LNCAP (cell line): ENCODE results near the gene MBNL2.

Experiments
- TF ChIP-seq, protein P1 (sequence below): fragments of 450-650 bp; IDR thresholded peaks from 2 replicates; pipeline ENCODE4 v1.5.1; 2017; ENCODE audit warnings: mild to moderate bottlenecking

The MBNL2 gene, protein sequence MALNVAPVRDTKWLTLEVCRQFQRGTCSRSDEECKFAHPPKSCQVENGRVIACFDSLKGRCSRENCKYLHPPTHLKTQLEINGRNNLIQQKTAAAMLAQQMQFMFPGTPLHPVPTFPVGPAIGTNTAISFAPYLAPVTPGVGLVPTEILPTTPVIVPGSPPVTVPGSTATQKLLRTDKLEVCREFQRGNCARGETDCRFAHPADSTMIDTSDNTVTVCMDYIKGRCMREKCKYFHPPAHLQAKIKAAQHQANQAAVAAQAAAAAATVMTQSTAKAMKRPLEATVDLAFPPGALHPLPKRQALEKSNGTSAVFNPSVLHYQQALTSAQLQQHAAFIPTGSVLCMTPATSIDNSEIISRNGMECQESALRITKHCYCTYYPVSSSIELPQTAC

DNA sequence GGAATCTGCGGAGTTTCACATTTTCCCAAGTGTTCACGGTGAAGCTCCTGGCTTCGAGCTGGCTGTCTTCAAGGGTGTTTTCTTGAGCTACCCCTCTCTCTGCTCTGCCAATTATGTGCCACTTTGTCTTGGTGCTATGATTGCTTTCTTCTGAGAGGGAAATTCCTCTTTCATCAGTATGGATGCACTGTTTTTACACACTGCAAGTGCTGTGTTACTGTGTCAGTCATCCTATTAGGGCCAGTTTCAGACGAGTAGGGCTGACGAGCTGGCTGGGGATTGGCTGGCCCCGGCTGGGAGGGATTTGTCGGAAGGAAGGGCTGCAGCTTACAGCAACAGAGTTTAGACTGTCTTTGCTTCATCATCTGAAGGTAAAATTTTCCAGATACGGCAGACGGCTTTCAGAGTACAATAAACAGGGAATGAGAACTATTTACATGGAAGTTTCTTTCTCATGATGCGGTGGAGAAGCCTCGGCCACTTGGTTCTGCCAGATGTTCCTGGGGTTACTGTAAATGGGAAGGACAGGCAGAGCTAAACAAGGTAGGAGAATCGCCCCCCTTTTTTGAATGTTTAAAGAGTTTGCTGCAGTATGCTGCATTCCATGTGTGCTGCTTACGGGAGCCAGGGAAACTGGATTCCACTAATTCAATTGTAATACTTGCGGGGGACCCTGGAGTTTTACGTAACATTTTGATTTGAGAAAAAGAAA lies at the start of gene MBNL2:
Gene MBNL2 (plus strand): TSS at position 345 of the 712 bp plus-strand sequence. CDS start 53,903 bp downstream, outside the sequence.
- TF ChIP-seq, protein P1, sequence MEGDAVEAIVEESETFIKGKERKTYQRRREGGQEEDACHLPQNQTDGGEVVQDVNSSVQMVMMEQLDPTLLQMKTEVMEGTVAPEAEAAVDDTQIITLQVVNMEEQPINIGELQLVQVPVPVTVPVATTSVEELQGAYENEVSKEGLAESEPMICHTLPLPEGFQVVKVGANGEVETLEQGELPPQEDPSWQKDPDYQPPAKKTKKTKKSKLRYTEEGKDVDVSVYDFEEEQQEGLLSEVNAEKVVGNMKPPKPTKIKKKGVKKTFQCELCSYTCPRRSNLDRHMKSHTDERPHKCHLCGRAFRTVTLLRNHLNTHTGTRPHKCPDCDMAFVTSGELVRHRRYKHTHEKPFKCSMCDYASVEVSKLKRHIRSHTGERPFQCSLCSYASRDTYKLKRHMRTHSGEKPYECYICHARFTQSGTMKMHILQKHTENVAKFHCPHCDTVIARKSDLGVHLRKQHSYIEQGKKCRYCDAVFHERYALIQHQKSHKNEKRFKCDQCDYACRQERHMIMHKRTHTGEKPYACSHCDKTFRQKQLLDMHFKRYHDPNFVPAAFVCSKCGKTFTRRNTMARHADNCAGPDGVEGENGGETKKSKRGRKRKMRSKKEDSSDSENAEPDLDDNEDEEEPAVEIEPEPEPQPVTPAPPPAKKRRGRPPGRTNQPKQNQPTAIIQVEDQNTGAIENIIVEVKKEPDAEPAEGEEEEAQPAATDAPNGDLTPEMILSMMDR = no peak

DNA sequence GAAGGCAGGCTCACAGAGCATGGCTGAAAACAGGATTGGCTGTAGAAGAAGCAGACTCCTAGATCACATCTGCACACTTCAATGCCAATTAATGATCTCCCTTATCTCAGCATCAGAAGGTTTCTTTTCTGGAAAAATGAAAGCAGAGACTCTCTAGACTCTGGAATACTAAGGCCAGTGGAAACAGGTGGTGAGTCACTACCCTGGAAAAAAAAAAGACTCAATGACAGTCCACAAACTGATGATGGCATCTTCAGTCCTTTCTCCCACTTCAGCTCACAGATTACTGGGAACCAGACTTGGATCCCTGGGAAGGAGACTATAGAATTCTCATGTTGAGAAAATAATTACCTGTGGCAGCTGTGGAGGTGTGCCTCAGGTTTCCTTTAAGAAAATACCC lies 47.5 kb upstream of the MBNL2 start:
- TF ChIP-seq, protein P1 = no peak

DNA sequence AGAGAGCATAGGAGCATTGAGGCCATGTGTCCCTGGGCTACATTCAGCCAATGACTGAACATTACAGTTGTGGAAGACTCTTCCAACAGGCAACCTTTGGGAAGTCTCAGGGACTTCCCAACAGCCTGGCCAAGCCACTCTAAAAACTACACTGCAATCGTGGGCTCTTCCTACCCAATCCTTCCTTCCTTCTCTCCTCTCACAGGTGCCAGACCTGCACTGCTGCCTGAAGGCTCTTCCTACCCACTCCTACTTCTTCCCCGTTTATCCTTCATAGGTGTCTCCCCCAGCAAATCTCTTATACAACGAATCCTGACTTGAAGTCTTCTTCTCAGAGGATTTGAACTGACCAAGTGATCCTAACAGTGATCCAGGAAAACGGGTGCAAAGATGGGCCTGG lies 47.1 kb upstream of the MBNL2 start:
- TF ChIP-seq, protein P1 = no peak

DNA sequence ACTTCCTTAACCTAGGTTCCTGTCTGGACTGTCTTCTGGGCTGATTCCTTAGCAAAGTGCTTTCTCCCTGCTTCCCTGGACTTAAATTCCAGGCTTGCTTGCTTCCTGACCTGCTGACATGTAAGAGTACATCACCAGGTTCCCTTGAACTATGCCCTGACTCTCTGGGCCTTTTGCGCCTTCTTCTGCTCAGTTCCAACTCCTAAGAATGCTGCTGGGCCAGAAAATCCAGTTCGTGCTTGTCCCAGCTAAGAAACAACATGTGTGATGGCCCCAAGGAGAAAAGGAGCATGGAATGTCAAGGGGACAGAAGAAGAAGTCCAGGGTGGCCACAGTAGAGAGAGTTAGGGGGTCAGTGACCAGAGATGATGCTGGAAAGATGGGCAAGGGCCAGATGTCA lies 42.6 kb upstream of the MBNL2 start:
- TF ChIP-seq, protein P1 = no peak

DNA sequence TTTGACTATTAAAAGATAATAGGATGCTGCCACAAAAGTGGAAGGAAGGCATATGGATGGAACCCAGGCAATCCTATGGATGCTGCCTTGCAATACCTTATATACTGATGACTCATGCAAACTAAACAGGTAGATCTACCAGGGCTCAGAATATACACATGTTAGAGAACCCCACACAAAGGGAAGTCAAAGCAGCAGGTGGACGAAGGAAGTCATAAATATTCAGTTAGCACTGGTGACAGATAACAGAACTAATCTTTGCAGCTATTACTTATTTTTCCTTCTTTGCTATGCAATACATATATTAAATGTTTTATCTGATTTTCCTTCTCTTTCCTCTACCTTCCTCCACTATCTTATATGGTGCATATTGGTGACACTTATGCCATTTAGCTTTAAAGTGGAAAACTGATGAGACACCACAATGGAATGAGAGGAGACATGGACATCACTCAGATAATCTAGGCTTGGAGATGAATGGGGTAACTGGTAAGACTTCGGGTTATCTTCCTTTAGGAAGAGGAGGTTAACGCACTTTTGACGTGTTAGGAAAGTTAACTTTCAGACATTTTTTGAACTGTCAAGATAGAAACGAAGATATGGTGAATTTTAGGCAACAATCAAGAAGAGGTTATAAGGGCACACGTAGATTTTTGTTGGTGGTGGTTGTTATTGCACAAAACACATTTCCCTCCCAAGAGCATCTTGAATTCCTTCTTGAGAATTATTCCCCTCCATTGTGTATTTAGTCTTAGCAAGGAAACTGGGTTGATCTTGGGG lies 39.8 kb upstream of the MBNL2 start:
- TF ChIP-seq, protein P1 = no peak

DNA sequence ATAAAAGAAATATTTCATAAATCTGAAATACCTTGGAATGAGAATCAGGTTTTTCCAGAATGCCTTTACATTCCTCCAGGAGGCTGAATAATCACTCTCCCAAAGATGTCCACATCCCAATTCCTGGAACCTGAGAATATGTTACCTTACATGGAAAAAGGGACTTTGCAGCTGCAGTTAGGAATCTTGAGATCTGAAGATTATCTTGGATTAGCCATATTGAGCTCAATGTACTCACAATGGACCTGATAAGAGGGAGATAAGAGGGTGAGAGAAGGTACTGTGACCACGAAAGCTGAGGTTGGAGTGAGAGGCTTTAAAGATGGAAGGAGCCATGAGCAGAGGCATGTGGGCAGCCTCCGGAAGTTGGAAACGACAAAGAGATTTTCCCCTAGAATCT lies 36.8 kb upstream of the MBNL2 start:
- TF ChIP-seq, protein P1 = no peak

DNA sequence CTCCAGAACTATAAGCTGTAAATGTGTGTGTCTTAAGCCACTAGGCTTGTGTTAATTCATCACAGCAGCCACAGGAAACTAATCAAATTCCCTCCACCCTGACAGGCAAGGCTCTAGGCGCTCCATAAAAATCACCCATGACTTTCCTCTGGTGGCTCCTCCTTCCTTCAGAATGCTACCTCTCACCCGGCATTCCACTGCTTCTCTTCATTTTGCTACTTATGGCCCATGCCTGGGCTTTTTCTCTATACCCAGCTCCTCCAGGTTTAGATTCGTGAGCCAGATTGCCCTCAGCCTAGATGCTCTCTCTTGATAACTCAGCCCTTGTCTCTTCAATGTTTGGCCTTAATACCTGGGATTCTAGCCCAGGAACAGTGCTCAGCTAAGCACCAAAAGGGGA lies 36.4 kb upstream of the MBNL2 start:
- TF ChIP-seq, protein P1 = no peak
